GM21529 (cell line): Measurements from ENCODE around the gene PSMC2.
"Not testable (repeated sequence)": the region's sequence is repeated elsewhere in the genome, so short reads cannot be mapped to it uniquely, and the experiment has no call there.

ENCODE experiments used
- ATAC-seq: cut with Tn5 transposase; IDR thresholded peaks from one replicate; pipeline ENCODE4 v1.9.1; 2021; ENCODE audit not compliant: unreplicated experiment

PSMC2 gene

GRCh38 chr7:103373866-103374643 lies 26.6 kb downstream of the PSMC2 start:
- ATAC-seq = no peak

- no peak for ATAC-seq
Observed at GRCh38 chr7:103379270-103379975, 32.0 kb downstream of the PSMC2 start.

- no peak for ATAC-seq
Observed at GRCh38 chr7:103380395-103381191, 33.1 kb downstream of the PSMC2 start.

- ATAC-seq = no peak
Observed at GRCh38 chr7:103381280-103382031, 34.0 kb downstream of the PSMC2 start.

- ATAC-seq = no peak
Observed at GRCh38 chr7:103382032-103382402, 34.6 kb downstream of the PSMC2 start.

GRCh38 chr7:103387242-103387641 lies 39.8 kb downstream of the PSMC2 start:
- no peak for ATAC-seq

GRCh38 chr7:103388469-103389140 lies 41.2 kb downstream of the PSMC2 start:
- no peak for ATAC-seq

GRCh38 chr7:103389263-103389662 lies 41.8 kb downstream of the PSMC2 start:
- no peak for ATAC-seq

- ATAC-seq = no peak
Observed at GRCh38 chr7:103391150-103391549, 43.7 kb downstream of the PSMC2 start.

GRCh38 chr7:103391976-103392375 lies 44.5 kb downstream of the PSMC2 start:
- no peak for ATAC-seq

GRCh38 chr7:103394566-103394965 lies 47.1 kb downstream of the PSMC2 start:
- ATAC-seq = no peak

- ATAC-seq = no peak
Observed at GRCh38 chr7:103395071-103395470, 47.6 kb downstream of the PSMC2 start.

GRCh38 chr7:103396471-103396870 lies 49.0 kb downstream of the PSMC2 start:
- ATAC-seq = no peak

GRCh38 chr7:103398483-103399127 lies 51.2 kb downstream of the PSMC2 start:
- ATAC-seq = no peak

- ATAC-seq = not testable (repeated sequence)
Observed at GRCh38 chr7:103399687-103400086, 52.2 kb downstream of the PSMC2 start.

- not testable (repeated sequence) for ATAC-seq
Observed at GRCh38 chr7:103405789-103406613, 58.6 kb downstream of the PSMC2 start.

GRCh38 chr7:103412151-103412550 lies 64.7 kb downstream of the PSMC2 start:
- ATAC-seq = no peak

- no peak for ATAC-seq
Observed at GRCh38 chr7:103413407-103413806, 66.0 kb downstream of the PSMC2 start.

GRCh38 chr7:103418241-103418640 lies 70.8 kb downstream of the PSMC2 start:
- no peak for ATAC-seq
